ENCODE data around the gene ATXN1. TPM values are rescaled to one million over a fixed set of nuclear protein-coding genes. Genes with fewer than 3 reads are reported as not detected.

The ATXN1 gene
- total and polyA plus RNA-seq, 2 of the 13 experiments (the other 11 are each of a cell fraction or from before 2014, with no cell fraction given): 20.7 to 39.5 TPM

DNA sequence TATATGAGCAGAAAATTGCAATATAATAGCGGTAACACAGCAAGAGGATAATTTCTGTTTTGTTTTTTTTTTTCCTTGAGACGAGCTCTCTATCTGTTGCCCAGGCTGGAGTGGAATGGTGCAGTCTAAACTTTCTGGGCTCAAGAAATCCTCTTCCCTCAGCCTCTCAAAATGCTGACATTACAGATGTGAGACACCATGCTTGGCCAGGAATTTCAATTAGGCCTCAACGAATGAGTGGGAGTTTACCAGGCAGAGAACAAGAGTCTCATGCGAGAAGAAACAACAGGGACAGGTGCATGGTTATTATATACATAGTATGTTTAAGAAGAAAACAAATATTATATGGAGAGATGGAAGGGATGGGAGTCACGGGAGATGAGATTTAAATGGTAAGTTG is 111.4 kb downstream of the ATXN1 start (continued):
- TF ChIP-seq, protein P1, sequence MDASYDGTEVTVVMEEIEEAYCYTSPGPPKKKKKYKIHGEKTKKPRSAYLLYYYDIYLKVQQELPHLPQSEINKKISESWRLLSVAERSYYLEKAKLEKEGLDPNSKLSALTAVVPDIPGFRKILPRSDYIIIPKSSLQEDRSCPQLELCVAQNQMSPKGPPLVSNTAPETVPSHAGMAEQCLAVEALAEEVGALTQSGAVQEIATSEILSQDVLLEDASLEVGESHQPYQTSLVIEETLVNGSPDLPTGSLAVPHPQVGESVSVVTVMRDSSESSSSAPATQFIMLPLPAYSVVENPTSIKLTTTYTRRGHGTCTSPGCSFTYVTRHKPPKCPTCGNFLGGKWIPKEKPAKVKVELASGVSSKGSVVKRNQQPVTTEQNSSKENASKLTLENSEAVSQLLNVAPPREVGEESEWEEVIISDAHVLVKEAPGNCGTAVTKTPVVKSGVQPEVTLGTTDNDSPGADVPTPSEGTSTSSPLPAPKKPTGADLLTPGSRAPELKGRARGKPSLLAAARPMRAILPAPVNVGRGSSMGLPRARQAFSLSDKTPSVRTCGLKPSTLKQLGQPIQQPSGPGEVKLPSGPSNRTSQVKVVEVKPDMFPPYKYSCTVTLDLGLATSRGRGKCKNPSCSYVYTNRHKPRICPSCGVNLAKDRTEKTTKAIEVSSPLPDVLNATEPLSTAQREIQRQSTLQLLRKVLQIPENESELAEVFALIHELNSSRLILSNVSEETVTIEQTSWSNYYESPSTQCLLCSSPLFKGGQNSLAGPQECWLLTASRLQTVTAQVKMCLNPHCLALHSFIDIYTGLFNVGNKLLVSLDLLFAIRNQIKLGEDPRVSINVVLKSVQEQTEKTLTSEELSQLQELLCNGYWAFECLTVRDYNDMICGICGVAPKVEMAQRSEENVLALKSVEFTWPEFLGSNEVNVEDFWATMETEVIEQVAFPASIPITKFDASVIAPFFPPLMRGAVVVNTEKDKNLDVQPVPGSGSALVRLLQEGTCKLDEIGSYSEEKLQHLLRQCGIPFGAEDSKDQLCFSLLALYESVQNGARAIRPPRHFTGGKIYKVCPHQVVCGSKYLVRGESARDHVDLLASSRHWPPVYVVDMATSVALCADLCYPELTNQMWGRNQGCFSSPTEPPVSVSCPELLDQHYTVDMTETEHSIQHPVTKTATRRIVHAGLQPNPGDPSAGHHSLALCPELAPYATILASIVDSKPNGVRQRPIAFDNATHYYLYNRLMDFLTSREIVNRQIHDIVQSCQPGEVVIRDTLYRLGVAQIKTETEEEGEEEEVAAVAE (CRISPR knock-in tag; IDR thresholded peaks at IDR 0.05; ENCODE audit: borderline replicate concordance): no peak
- no peak for TF ChIP-seq CCAR2 (optimal IDR thresholded peaks at IDR 0.05; ENCODE audit: low read depth, low read length)
- TF ChIP-seq KDM5B (CRISPR knock-in tag; IDR thresholded peaks at IDR 0.05; ENCODE audit: borderline replicate concordance): no peak
- TF ChIP-seq, protein P2, sequence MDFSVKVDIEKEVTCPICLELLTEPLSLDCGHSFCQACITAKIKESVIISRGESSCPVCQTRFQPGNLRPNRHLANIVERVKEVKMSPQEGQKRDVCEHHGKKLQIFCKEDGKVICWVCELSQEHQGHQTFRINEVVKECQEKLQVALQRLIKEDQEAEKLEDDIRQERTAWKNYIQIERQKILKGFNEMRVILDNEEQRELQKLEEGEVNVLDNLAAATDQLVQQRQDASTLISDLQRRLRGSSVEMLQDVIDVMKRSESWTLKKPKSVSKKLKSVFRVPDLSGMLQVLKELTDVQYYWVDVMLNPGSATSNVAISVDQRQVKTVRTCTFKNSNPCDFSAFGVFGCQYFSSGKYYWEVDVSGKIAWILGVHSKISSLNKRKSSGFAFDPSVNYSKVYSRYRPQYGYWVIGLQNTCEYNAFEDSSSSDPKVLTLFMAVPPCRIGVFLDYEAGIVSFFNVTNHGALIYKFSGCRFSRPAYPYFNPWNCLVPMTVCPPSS (IDR thresholded peaks at IDR 0.05): no peak
- no peak for TF ChIP-seq KLF11 (CRISPR knock-in tag; IDR thresholded peaks at IDR 0.05)

DNA sequence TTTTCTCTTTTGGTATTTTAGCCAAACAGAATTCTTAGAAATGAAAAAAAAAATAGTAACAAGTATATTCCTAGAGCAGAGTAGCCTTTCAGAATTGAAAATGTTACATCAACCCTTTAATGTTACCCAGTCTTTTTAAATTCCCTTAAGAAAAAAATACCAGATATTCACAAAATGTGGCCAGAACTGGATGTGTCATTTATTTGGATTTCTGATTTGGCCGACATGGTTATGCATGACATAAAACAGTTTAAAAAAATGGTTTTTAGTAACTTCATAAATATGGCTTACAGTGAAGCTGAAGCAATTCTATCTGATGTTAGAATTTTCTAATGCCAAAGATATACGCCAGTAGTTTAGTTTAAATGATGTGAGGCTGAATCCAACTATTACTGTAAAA is 112.0 kb downstream of the ATXN1 start:
- FAIRE-seq (no peak), ATAC-seq (no peak), DNase-seq (ENCODE audit: low spot score) (no peak)
- ChIA-PET POLR2A (no interaction called here), CTCF (ENCODE audit: low intra/inter-chr PET ratio, low total read pairs) (no interaction called here)
- intact Hi-C loops (cut with micrococcal nuclease; ENCODE audit: unreplicated experiment): no loop called here
- H3K27ac ChIP-seq (ENCODE audit: extremely low read length, insufficient read depth, low read length): no peak overlapping the region
- no peak overlapping the region for H3K4me2 ChIP-seq (ENCODE audit: low read depth, low read length)
- TF ChIP-seq ZNF775 (CRISPR knock-in tag; IDR thresholded peaks at IDR 0.05; ENCODE audit: borderline replicate concordance): no peak
- TF ChIP-seq RCOR2 (CRISPR knock-in tag; IDR thresholded peaks at IDR 0.05): no peak
- H3K4me3 ChIP-seq (replicated peaks in 1 of 3; ENCODE audit: insufficient read depth in 1 of 3, low read depth in 2 of 3, low read length in 3 of 3): no peak overlapping the region
- peaks cover 19 to 36% of the 10 kb centered on the region in 2 experiments for H3K36me3 ChIP-seq (replicated peaks in 1 of 2; ENCODE audit: control insufficient read depth in 1 of 2, insufficient read depth in 2 of 2, low read length in 2 of 2)
- no peaks in the 10 kb centered on the region for H3K79me2 ChIP-seq (ENCODE audit: insufficient read depth, low read length)
- in situ Hi-C loops (cut with HindIII; ENCODE audit: extremely low pct_ligation_motif_present, low pct_unique_long_range_greater_than_20kb): no loop called here
- no peak overlapping the region for H2AFZ ChIP-seq (ENCODE audit: low read length)
- BruUV-seq (replicated peaks): no TSS peak
- no peaks in the 10 kb centered on the region for H4K20me1 ChIP-seq (ENCODE audit: insufficient read depth, low read length)
- no peaks in the 10 kb centered on the region for H3K27me3 ChIP-seq (ENCODE audit: control insufficient read depth in 1 of 2, insufficient read depth in 2 of 2, low read length in 2 of 2)
- no peak overlapping the region for H3K9ac ChIP-seq (ENCODE audit: insufficient read depth, low read depth, low read length)
- H3K9me3 ChIP-seq (ENCODE audit: low read length): no peaks in the 10 kb centered on the region
- peaks cover 20% of the 10 kb centered on the region for H3K4me1 ChIP-seq (ENCODE audit: insufficient read depth, low read length)
- 98% methylated on average over 2 of the region's 2 CpGs for WGBS (ENCODE audit: low lambda C conversion rate)
